ENCODE results near the gene VWA2. TPM values are rescaled to one million over a fixed set of nuclear protein-coding genes. Genes with fewer than 3 reads are reported as not detected.

VWA2 gene
- total and polyA plus RNA-seq, 2 of the 4 experiments (the other 2 are of a cell fraction), result not detected

GRCh38 chr10:114271779-114272167 is 32.7 kb downstream of the VWA2 start:
- CTCF ChIA-PET, result interaction anchor here (0.9 to 1.1 kb wide), 3 partner anchors 13 to 103 kb away, joined by 3 to 4 read pairs (median 3); no protein-coding TSS in a partner anchor
- no peak for TF ChIP-seq CHD1 (IDR thresholded peaks at IDR 0.05; ENCODE audit: low read depth, low read length)
- peak; percentile 66 for TF ChIP-seq CEBPB (IDR thresholded peaks at IDR 0.05; ENCODE audit: low read depth, low read length)
- TF ChIP-seq BHLHE40 (IDR thresholded peaks at IDR 0.05; ENCODE audit: low read depth, low read length), result 0 out of 2 replicates have a peak, but pooled peaks have one; percentile 11
- TF ChIP-seq RFX5 (IDR thresholded peaks at IDR 0.05; ENCODE audit: low read depth, low read length), result no peak
- TF ChIP-seq SMC3 (IDR thresholded peaks at IDR 0.05; ENCODE audit: low read depth, low read length), result no peak
- no peak for TF ChIP-seq RAD21 (IDR thresholded peaks at IDR 0.05; ENCODE audit: low read length)
- TF ChIP-seq, protein P1, sequence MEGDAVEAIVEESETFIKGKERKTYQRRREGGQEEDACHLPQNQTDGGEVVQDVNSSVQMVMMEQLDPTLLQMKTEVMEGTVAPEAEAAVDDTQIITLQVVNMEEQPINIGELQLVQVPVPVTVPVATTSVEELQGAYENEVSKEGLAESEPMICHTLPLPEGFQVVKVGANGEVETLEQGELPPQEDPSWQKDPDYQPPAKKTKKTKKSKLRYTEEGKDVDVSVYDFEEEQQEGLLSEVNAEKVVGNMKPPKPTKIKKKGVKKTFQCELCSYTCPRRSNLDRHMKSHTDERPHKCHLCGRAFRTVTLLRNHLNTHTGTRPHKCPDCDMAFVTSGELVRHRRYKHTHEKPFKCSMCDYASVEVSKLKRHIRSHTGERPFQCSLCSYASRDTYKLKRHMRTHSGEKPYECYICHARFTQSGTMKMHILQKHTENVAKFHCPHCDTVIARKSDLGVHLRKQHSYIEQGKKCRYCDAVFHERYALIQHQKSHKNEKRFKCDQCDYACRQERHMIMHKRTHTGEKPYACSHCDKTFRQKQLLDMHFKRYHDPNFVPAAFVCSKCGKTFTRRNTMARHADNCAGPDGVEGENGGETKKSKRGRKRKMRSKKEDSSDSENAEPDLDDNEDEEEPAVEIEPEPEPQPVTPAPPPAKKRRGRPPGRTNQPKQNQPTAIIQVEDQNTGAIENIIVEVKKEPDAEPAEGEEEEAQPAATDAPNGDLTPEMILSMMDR (conservative IDR thresholded peaks at IDR 0.05; ENCODE audit: low read depth, low read length), result no peak
- TF ChIP-seq MXI1 (IDR thresholded peaks at IDR 0.05; ENCODE audit: borderline replicate concordance, low read depth, low read length), result no peak
- no peak for TF ChIP-seq POLR2A (IDR thresholded peaks at IDR 0.05; ENCODE audit: low read depth, low read length)
- TF ChIP-seq, protein P2, sequence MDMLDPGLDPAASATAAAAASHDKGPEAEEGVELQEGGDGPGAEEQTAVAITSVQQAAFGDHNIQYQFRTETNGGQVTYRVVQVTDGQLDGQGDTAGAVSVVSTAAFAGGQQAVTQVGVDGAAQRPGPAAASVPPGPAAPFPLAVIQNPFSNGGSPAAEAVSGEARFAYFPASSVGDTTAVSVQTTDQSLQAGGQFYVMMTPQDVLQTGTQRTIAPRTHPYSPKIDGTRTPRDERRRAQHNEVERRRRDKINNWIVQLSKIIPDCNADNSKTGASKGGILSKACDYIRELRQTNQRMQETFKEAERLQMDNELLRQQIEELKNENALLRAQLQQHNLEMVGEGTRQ (IDR thresholded peaks at IDR 0.05; ENCODE audit: low read depth, low read length), result no peak
- peak; percentile 67 for TF ChIP-seq RCOR1 (IDR thresholded peaks at IDR 0.05; ENCODE audit: insufficient replicate concordance, low read length)
- peak; percentile 89 for TF ChIP-seq FOS (IDR thresholded peaks at IDR 0.05; ENCODE audit: low read depth, low read length)
- Histone ChIP-seq H3K4me3 (ENCODE audit: insufficient read depth, low read depth, low read length) (no peak overlapping the region), H3K4me1 (ENCODE audit: control insufficient read depth, insufficient read depth, low read length) (peaks cover 6% of the 10 kb centered on the region), H2BK20ac (ENCODE audit: low read depth, low read length) (peak overlapping the region; percentile 79), H3K79me1 (ENCODE audit: low read depth in 1 of 2, low read length in 2 of 2) (no peaks in the 10 kb centered on the region), H4K5ac (ENCODE audit: low read depth, low read length) (no peak overlapping the region), H2AFZ (replicated peaks; ENCODE audit: low read length, poor library complexity) (no peak overlapping the region), H2BK15ac (ENCODE audit: low read depth, low read length) (peak overlapping the region; percentile 47; the same call in 1 of the 3 replicates), H3K56ac (ENCODE audit: extremely low read depth, insufficient read depth, low read length) (no peak overlapping the region; the same call in 1 of the 2 replicates), H3K14ac (replicated peaks; ENCODE audit: low read depth, low read length) (peak overlapping the region; percentile 38), H3K9me1 (ENCODE audit: insufficient read depth, low read length) (peaks cover 12% of the 10 kb centered on the region), H3K27ac (ENCODE audit: insufficient read depth, low read length) (no peak overlapping the region), H2AK5ac (ENCODE audit: low read depth, low read length) (peak overlapping the region; percentile 65; the same call in 1 of the 2 replicates), H3K36me3 (ENCODE audit: control insufficient read depth, insufficient read depth, low read length) (no peaks in the 10 kb centered on the region), H3K4me2 (ENCODE audit: low read depth, low read length) (no peak overlapping the region), H3K23ac (ENCODE audit: low read depth, low read length) (peak overlapping the region; percentile 40; the same call in 1 of the 2 replicates), H3K18ac (ENCODE audit: low read depth, low read length) (no peak overlapping the region), H2AK9ac (replicated peaks; ENCODE audit: low read depth, low read length, poor library complexity) (peak overlapping the region; percentile 15), H3K9me3 (ENCODE audit: control insufficient read depth, insufficient read depth, low read length) (no peaks in the 10 kb centered on the region), H4K20me1 (ENCODE audit: insufficient read depth, low read length) (peaks cover 7% of the 10 kb centered on the region; the same call in 1 of the 2 replicates), H3K4ac (ENCODE audit: low read depth, low read length) (peak overlapping the region; percentile 78), H4K91ac (ENCODE audit: insufficient read depth, low read depth, low read length) (peak overlapping the region; percentile 26), H4K8ac (ENCODE audit: low read depth in 2 of 2, low read length in 2 of 2) (no peak overlapping the region), H2BK120ac (ENCODE audit: low read depth, low read length) (peak overlapping the region; percentile 82), H2BK5ac (ENCODE audit: low read depth, low read length, poor library complexity, severe bottlenecking) (no peak overlapping the region), H3K9ac (ENCODE audit: low read depth, low read length) (no peak overlapping the region), H3K27me3 (ENCODE audit: control insufficient read depth, insufficient read depth, low read length) (peaks cover 8% of the 10 kb centered on the region)
- WGBS, 2 experiments (ENCODE audit: extremely low coverage in 2 of 2, insufficient read length in 1 of 2), result no CpG with 5 or more reads among the region's 4 CpGs
- POLR2A ChIA-PET (ENCODE audit: unreplicated experiment), result no interaction called here
- dilution Hi-C loops (cut with HindIII; ENCODE audit: low sequenced_read_pairs, unreplicated experiment) (no loop called here), intact Hi-C loops (cut with micrococcal nuclease) (no loop called here), in situ Hi-C loops (cut with MboI; ENCODE audit: low sequenced_read_pairs) (no loop called here)
- peak; percentile 95 for DNase-seq
- ATAC-seq (ENCODE audit: low read depth), result peak; percentile 94
- BruUV-seq (replicated peaks), result no TSS peak
